Keratinocyte (primary cell): ENCODE measurements around the gene GNA15.

Source experiments
- EZH2 ChIP-seq: IDR thresholded peaks from one replicate; pipeline ENCODE4 v1.6.1; 2012; ENCODE audit warnings: inconsistent platforms, mild to moderate bottlenecking, low read length, moderate library complexity
- TF ChIP-seq, protein P1 (sequence below), 3 experiments: IDR thresholded peaks in 1 of 3; conservative IDR thresholded peaks in 1 of 3; optimal IDR thresholded peaks in 1 of 3; 2 replicates in 2 of 3; 3 replicates in 1 of 3; pipeline versions ENCODE3 to v1.5.1; 2011; ENCODE audit warnings: low read length in 3 of 3, mild to moderate bottlenecking in 3 of 3, moderate library complexity in 2 of 3, control low read depth in 1 of 3, inconsistent platforms in 1 of 3; ENCODE audit not compliant: insufficient read depth in 2 of 3; ENCODE audit errors: extremely low read depth in 1 of 3

DNA sequence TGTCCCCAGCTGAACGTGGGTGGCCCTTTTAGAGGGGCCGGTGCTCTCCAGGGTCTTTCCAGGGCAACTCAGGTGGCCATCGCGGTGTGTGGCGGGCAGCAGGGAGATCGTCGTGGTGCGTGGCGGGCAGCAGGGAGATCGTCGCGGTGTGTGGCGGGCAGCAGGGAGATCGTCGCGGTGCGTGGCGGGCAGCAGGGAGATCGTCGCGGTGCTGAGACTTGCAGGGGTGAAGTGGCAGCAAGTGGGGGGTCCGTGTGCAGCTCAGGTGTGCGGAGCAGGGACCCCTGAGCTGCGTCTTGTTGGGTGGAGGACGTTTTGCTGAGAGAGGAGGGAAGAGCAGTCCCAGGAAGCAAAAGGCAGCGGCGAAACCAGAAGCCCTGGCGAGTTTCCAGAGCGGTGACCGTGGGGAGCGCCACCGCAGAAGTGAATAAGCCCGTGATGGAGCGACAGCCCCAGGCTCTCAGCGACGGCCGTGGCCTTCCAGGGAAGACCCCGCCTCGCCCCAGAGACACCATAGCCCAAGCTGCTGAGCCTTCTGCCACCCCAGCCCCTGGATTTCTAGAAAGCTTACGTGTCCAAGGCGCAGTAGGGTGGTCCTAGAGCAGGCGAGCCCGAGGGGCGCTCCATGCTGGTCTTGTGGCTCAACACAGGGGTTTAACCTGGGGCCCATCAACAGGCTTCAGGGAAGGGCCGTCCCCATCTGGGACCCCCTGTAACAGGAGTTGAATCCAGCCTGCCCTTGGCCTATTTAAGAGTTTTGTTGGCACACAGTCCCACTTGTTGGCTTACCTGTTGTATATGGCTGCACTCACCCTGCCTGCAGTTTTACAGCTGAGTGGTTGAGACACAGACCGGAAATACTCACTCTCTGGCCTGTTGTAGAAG lies 55.3 kb downstream of the GNA15 start:
- TF ChIP-seq, protein P1, sequence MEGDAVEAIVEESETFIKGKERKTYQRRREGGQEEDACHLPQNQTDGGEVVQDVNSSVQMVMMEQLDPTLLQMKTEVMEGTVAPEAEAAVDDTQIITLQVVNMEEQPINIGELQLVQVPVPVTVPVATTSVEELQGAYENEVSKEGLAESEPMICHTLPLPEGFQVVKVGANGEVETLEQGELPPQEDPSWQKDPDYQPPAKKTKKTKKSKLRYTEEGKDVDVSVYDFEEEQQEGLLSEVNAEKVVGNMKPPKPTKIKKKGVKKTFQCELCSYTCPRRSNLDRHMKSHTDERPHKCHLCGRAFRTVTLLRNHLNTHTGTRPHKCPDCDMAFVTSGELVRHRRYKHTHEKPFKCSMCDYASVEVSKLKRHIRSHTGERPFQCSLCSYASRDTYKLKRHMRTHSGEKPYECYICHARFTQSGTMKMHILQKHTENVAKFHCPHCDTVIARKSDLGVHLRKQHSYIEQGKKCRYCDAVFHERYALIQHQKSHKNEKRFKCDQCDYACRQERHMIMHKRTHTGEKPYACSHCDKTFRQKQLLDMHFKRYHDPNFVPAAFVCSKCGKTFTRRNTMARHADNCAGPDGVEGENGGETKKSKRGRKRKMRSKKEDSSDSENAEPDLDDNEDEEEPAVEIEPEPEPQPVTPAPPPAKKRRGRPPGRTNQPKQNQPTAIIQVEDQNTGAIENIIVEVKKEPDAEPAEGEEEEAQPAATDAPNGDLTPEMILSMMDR (optimal IDR thresholded peaks at IDR 0.05 in 1 of 3, IDR thresholded peaks at IDR 0.05 in 1 of 3, conservative IDR thresholded peaks at IDR 0.05 in 1 of 3; ENCODE audit: extremely low read depth in 1 of 3, insufficient read depth in 2 of 3, low read length in 3 of 3): no peak
- TF ChIP-seq EZH2: no peak
